GM03348 (cell line): ENCODE measurements around the gene PNMA6A.
"Not testable (repeated sequence)": the region's sequence is repeated elsewhere in the genome, so short reads cannot be mapped to it uniquely, and the experiment has no call there.

Experiments
- DNase-seq: peaks from one replicate; pipeline ENCODE4 v3.0.0; 2012; ENCODE audit warnings: low spot score

The PNMA6A gene

GRCh38 chrX:153075366-153075765 is 3.1 kb downstream of the PNMA6A start:
- DNase-seq, result no peak

GRCh38 chrX:153077437-153078135 is 5.3 kb downstream of the PNMA6A start:
- not testable (repeated sequence) for DNase-seq

GRCh38 chrX:153083238-153083923 is 11.1 kb downstream of the PNMA6A start:
- not testable (repeated sequence) for DNase-seq

GRCh38 chrX:153102418-153102817 is 30.2 kb downstream of the PNMA6A start:
- DNase-seq, result no peak

GRCh38 chrX:153104959-153105358 is 32.7 kb downstream of the PNMA6A start:
- DNase-seq, result not testable (repeated sequence)

GRCh38 chrX:153106092-153106801 is 34.0 kb downstream of the PNMA6A start:
- DNase-seq, result not testable (repeated sequence)

GRCh38 chrX:153110735-153111134 is 38.5 kb downstream of the PNMA6A start:
- not testable (repeated sequence) for DNase-seq

- not testable (repeated sequence) for DNase-seq
Measured at GRCh38 chrX:153113851-153114250, 41.6 kb downstream of the PNMA6A start.

GRCh38 chrX:153117754-153118153 is 45.5 kb downstream of the PNMA6A start:
- not testable (repeated sequence) for DNase-seq

GRCh38 chrX:153120230-153120629 is 48.0 kb downstream of the PNMA6A start:
- DNase-seq, result not testable (repeated sequence)

GRCh38 chrX:153123468-153123867 is 51.2 kb downstream of the PNMA6A start:
- not testable (repeated sequence) for DNase-seq
